ENCODE results near the gene PIGC. TPM values are rescaled to one million over a fixed set of nuclear protein-coding genes. Genes with fewer than 3 reads are reported as not detected.

Gene PIGC
- 100 to 1,000 TPM in 1 of 6 donors, 10 to 100 TPM in 5; 70.8 to 127 (median 94.5) TPM for polyA plus RNA-seq (ENCODE audit: low read depth in 6 of 6)

DNA sequence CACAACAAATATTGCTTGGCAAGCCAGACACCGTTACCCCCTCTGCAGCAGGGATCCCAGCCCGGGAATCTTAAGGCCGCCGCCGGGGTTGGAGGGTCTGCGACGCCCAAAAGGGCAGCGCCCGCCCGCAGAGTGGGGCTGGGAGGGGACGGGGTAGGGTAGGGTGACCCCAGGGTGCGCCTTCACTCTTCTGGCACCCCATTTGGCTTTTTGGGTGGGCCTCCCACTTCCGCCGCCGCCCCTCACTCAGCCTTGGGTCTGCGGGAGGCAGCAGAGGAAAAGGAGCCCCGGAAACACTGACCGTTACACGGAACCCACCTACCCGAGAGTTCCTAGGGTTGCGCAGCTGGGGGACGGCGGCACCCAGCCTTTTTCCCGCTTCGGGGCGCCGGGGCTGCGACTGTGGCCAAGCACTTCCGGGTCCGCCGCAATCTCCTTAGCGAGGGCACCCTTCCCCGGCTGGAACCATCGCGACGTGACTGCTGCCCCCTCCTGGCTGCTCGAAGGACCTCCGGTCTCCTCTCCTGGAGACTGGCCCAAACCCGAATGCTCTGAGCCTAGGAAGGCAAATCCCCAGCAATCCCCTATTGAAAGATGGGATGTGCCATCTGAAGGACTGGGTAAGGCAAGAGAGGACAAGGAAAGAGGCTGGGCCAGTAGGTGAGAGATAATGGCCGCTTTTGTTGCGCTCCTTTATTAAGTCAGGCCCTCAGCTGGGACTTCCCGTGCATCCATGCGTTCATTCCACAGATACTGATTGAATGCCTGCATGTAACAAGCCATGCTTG is at the start of gene PIGC:
Gene PIGC, minus strand, starts transcription at position 404 of the 788 bp plus-strand sequence. CDS start 1,447 bp downstream, outside the sequence.
- DNase-seq (peak; percentile 84), ATAC-seq (ENCODE audit: low read depth in 2 of 2) (peak; percentile 97)
- Mint-ChIP-seq H3K4me1 (peaks cover 28 to 37% (median 34%) of the 10 kb centered on the region in 3 donors), H3K9me3 (no peaks in the 10 kb centered on the region), H3K4me3 (peak within 1 kb of the TSS; percentile 91 to 98 (median 94)), H3K36me3 (peaks cover 0 to 7% of the 10 kb centered on the region in 2 donors), H3K27me3 (no peaks in the 10 kb centered on the region), H3K27ac (peak within 1 kb of the TSS; percentile 59 to 95 (median 88))

DNA sequence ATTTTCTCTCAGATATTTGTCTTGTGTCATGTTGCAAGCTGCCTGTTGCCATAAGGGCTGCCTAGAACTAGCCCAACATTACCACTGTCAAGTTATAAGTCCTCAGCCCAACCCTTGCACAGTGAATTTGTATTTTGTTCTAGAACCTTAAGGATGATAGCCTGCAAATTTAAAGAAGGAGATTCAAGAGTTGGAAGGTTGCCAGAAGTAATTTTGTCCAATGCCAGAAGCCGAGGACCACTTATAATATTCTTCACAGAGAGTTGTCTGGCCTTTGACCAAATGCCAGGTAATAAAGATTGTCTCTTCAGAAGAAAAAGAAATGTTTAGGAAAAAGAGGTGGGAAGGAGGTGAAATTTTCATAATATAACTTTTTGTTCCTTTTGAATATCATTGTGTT is 48.6 kb upstream of the PIGC start:
- Mint-ChIP-seq H3K9me3 (no peaks in the 10 kb centered on the region), H3K27me3 (peaks cover 6 to 35% (median 34%) of the 10 kb centered on the region in 3 donors), H3K4me1 (no peaks in the 10 kb centered on the region), H3K36me3 (no peaks in the 10 kb centered on the region), H3K27ac (no peak overlapping the region), H3K4me3 (no peak overlapping the region)
- ATAC-seq (ENCODE audit: low read depth in 2 of 2): no peak
- no peak for DNase-seq

DNA sequence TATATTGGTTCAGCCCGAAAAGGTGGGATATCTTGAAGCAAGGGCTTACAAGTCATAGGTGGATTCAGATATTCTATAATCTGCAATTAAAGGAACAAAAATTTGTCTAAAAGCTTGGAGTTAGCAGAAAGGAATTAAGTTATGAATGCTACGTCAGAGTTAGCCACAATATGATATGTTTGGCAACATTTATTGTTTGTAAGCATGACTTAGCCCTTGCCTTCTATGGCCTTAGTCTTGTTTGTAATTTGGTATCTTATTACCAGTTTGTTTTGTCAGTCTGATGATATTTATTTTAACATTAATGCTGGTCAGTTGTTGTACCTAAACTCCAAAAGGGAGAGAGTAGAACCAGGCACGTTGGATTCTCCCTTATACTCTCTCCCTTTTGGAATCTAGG is 46.0 kb upstream of the PIGC start:
- no peaks in the 10 kb centered on the region for H3K36me3 Mint-ChIP-seq
- H3K27ac Mint-ChIP-seq: no peak overlapping the region
- H3K9me3 Mint-ChIP-seq: peaks cover 0 to 4% (median 0%) of the 10 kb centered on the region in 7 donors
- peaks cover 14 to 52% (median 38%) of the 10 kb centered on the region in 3 donors for H3K27me3 Mint-ChIP-seq
- ATAC-seq (ENCODE audit: low read depth in 2 of 2) (no peak), DNase-seq (no peak)
- no peak overlapping the region for H3K4me3 Mint-ChIP-seq
- peaks cover 0 to 5% (median 0%) of the 10 kb centered on the region in 3 donors for H3K4me1 Mint-ChIP-seq

DNA sequence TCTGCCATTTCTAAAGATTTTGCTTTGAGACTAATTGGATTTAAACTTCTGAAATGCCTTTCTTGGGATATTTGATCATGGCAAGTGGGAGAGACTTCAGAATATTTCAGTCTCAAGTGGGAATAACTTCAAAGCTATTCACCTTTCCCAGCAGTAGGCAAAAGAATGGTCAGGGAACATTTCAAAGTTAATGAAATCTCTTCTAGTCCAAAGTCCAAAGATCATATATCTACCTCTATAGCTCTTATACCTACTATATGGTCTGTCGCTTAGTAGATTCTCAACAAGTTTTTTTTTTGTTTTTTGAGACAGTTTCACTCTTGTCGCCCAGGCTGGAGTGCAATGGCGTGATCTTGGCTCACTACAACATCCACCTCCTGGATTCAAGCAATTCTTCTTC is 44.5 kb upstream of the PIGC start:
- Mint-ChIP-seq H3K27ac (no peak overlapping the region), H3K36me3 (no peaks in the 10 kb centered on the region), H3K9me3 (peaks cover 0 to 4% (median 0%) of the 10 kb centered on the region in 7 donors), H3K27me3 (peaks cover 14 to 50% (median 42%) of the 10 kb centered on the region in 3 donors), H3K4me1 (peaks cover 0 to 6% (median 4%) of the 10 kb centered on the region in 3 donors), H3K4me3 (no peak overlapping the region)
- ATAC-seq (ENCODE audit: low read depth in 2 of 2) (no peak), DNase-seq (no peak)

DNA sequence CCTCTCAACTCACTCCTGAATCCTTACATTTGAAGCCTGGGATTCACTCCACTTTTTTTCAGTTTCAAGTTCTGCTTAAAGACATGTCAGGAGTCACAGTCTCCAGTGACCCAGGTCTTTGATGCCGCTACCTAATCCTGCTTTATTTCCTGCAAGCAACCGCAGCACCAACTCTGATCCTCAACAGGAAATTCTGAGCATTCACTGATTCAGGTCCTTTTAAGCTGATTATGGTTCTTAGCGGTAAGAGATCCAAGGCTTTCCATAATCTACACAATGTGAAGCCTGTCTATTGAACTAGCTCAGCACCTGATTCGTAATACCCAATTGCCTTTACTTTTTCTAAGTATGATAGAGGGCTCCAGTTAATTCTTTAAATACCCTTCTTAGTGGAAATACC is 43.7 kb upstream of the PIGC start:
- no peak for ATAC-seq (ENCODE audit: low read depth in 2 of 2)

DNA sequence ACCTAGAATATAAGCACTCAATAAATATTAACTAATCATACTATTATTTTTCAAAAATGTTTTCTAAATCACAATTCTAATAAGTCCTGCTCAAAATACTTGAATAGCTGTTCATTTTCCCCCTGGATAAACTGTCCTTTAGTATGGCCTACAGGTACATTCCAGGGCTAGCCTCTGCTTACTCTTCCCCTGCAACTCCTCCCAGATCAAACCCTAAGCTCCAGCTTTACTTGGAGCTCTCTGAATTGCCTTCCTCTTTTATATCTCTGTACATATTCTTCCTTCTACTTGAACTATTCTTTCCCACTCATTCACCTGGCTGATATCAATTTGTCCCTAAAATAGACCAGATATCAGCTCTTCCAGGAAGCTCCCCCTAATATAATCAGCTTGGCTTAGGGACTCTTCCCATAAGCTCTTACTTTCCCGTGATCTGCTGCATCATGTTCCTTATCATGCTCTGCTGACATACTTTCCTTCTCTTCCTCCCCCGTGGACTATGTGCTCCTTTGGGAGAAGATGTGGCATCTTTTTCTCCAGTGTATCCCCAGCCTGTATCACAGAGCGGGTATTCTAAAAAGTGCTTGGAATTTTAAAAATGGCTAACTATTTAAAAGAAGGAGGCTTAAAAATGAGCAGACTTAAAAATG is 43.1 kb upstream of the PIGC start:
- H3K9me3 Mint-ChIP-seq: peaks cover 0 to 4% (median 0%) of the 10 kb centered on the region in 7 donors

More for the DNA sequence above, 43.7 kb upstream of the PIGC start:
- H3K27me3 Mint-ChIP-seq: peaks cover 14 to 50% (median 42%) of the 10 kb centered on the region in 3 donors
- no peaks in the 10 kb centered on the region for H3K36me3 Mint-ChIP-seq
- no peak overlapping the region for H3K4me3 Mint-ChIP-seq
- no peak for DNase-seq
- no peak overlapping the region for H3K27ac Mint-ChIP-seq
- H3K9me3 Mint-ChIP-seq: peaks cover 0 to 4% (median 0%) of the 10 kb centered on the region in 7 donors
- peaks cover 0 to 6% (median 4%) of the 10 kb centered on the region in 3 donors for H3K4me1 Mint-ChIP-seq

DNA sequence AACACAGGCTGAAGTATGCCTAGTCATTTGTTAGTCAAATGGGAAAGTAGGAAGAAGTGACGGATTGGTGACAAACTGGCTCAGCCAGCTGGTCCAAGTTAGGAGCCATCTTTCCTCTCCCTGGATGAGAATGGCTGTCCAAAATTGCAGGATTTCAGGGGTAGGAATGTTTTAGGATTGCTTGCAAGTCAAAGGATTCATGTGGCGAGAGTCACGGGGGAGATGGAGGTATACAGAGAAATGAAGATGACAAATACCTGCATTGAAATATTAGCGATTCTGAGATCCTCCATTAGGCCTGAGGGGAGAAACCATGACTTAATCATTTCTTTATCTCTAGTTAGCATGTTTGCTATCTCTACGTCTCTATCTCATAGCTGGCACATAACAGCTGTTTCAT is 41.8 kb upstream of the PIGC start:
- H3K9me3 Mint-ChIP-seq: peaks cover 0 to 4% (median 0%) of the 10 kb centered on the region in 7 donors
- H3K4me1 Mint-ChIP-seq: peaks cover 0 to 6% (median 4%) of the 10 kb centered on the region in 3 donors
- DNase-seq (no peak), ATAC-seq (ENCODE audit: low read depth in 2 of 2) (no peak)
- no peaks in the 10 kb centered on the region for H3K36me3 Mint-ChIP-seq
- H3K27ac Mint-ChIP-seq: no peak overlapping the region
- peaks cover 10 to 30% (median 28%) of the 10 kb centered on the region in 3 donors for H3K27me3 Mint-ChIP-seq
- no peak overlapping the region for H3K4me3 Mint-ChIP-seq

More for the DNA sequence above, 43.1 kb upstream of the PIGC start:
- no peak overlapping the region for H3K4me3 Mint-ChIP-seq
- no peak for DNase-seq
- peaks cover 0 to 6% (median 4%) of the 10 kb centered on the region in 3 donors for H3K4me1 Mint-ChIP-seq
- H3K36me3 Mint-ChIP-seq: no peaks in the 10 kb centered on the region
- no peak overlapping the region for H3K27ac Mint-ChIP-seq
- peaks cover 14 to 43% (median 37%) of the 10 kb centered on the region in 3 donors for H3K27me3 Mint-ChIP-seq
- ATAC-seq (ENCODE audit: low read depth in 2 of 2): no peak

DNA sequence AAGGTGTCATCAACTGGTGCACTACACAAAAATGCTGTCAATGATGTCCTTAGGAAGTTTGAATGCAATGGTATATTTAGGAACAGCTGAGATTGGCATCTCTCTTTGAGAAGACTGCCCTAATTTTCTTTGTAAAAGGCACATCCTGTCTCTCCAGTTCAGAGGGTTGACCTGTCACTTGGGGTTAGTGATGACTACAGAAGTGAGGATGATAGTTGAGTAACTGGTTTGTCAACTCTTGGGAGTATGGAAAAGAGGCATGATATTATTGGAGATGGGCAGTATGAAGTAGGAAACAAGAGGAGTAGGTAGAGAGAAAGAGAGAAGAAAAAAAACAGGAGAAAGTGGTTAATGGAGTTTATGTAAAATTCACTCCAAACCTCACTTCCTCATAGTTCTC is 40.4 kb upstream of the PIGC start:
- H3K4me3 Mint-ChIP-seq: no peak overlapping the region
- DNase-seq (no peak), ATAC-seq (ENCODE audit: low read depth in 2 of 2) (no peak)
- no peak overlapping the region for H3K27ac Mint-ChIP-seq
- peaks cover 0 to 4% (median 0%) of the 10 kb centered on the region in 7 donors for H3K9me3 Mint-ChIP-seq
- H3K27me3 Mint-ChIP-seq: peaks cover 8 to 35% (median 22%) of the 10 kb centered on the region in 3 donors
- H3K36me3 Mint-ChIP-seq: no peaks in the 10 kb centered on the region
- peaks cover 0 to 6% (median 4%) of the 10 kb centered on the region in 3 donors for H3K4me1 Mint-ChIP-seq

DNA sequence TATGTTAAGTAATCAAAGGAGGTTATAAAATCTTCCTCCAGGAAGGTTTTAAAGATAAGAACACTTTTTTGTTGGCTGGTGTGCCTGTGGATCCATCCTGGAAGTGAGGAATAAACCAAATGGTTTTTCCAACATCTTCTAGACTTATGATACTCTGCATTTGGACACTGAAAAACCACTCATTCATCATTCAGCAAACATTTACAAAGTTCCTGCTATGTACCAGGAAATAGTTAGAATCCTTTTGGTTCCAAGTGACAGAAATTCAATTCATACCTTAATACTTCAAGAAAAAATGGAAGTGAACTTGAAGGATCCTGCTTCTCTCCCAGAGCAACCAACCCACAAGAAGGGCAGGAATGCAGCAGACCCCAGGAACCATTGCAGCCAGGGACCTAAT is 39.6 kb upstream of the PIGC start:
- Mint-ChIP-seq H3K4me1 (peaks cover 0 to 6% (median 4%) of the 10 kb centered on the region in 3 donors), H3K9me3 (peaks cover 0 to 4% (median 0%) of the 10 kb centered on the region in 7 donors), H3K4me3 (no peak overlapping the region), H3K27ac (no peak overlapping the region), H3K36me3 (no peaks in the 10 kb centered on the region), H3K27me3 (peaks cover 8 to 35% (median 20%) of the 10 kb centered on the region in 3 donors)
- ATAC-seq (ENCODE audit: low read depth in 2 of 2): no peak
- DNase-seq: no peak

DNA sequence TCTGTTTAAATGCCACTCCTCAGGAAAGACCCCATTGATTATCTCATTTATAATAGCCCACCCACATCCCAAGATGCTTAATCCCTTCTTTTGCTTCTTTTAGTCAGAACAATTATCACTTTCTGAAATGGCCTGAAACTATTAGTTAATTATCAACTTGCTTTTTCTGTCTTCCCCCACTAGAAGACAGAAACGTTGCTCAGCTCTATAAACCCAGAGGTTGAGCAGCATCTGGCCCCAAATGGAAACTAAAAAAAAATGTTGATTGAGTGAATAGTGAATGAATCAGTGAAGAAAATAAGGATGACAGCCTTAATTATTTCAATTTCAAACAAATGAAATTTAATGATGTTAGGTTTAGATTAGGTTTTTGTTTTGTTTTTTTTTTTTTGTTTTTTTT is 38.2 kb upstream of the PIGC start:
- Mint-ChIP-seq H3K27me3 (peaks cover 8 to 27% (median 14%) of the 10 kb centered on the region in 3 donors), H3K9me3 (peaks cover 0 to 4% (median 0%) of the 10 kb centered on the region in 7 donors), H3K4me3 (no peak overlapping the region), H3K27ac (no peak overlapping the region), H3K36me3 (no peaks in the 10 kb centered on the region), H3K4me1 (peaks cover 0 to 6% (median 4%) of the 10 kb centered on the region in 3 donors)
- no peak for ATAC-seq (ENCODE audit: low read depth in 2 of 2)
- DNase-seq: no peak

DNA sequence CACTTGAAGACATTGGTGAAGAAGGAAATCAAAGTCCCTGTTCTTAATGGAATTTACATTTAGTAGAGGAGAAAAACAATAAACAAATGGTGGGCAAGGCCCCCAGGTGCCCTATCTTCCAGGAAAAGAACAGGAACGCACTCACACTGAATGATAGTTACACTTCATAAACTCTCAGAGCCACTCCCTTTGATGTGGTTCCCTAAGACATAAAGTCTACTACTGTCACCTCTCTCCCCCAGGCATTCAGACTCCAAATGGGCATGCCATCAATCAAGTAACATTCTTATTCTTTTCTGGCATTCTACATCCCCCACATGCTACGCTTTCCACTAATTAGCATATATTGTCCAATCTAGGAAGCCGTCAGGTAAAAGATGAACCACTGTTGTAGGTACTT is 36.6 kb upstream of the PIGC start:
- peaks cover 5 to 18% (median 9%) of the 10 kb centered on the region in 3 donors for H3K27me3 Mint-ChIP-seq
- peaks cover 0 to 4% (median 0%) of the 10 kb centered on the region in 7 donors for H3K9me3 Mint-ChIP-seq
- ATAC-seq (ENCODE audit: low read depth in 2 of 2) (no peak), DNase-seq (no peak)
- no peak overlapping the region for H3K4me3 Mint-ChIP-seq
- no peak overlapping the region for H3K27ac Mint-ChIP-seq
- peaks cover 0 to 6% (median 4%) of the 10 kb centered on the region in 3 donors for H3K4me1 Mint-ChIP-seq
- H3K36me3 Mint-ChIP-seq: no peaks in the 10 kb centered on the region

DNA sequence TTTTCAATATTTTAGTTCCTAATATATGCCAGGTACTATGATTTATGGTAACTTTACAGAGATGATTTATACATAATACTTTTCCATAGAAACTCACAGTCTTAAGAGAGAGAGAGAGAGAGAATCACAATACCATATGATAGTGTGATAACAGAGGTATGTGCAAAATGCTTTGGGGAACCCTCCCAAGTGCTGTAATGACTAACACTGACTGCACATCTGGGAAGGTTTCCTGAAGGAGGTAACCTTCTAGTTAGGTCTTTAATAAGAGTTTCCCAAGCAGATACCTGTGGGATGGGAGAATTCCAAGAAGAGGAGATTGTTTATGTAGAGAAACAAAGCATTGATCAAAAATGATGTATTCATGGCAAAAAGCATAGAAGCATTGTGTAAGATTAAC is 34.6 kb upstream of the PIGC start:
- peaks cover 0 to 15% (median 4%) of the 10 kb centered on the region in 3 donors for H3K27me3 Mint-ChIP-seq
- H3K9me3 Mint-ChIP-seq: no peaks in the 10 kb centered on the region
- H3K27ac Mint-ChIP-seq: no peak overlapping the region
- ATAC-seq (ENCODE audit: low read depth in 2 of 2) (no peak), DNase-seq (no peak)
- H3K4me3 Mint-ChIP-seq: no peak overlapping the region
- H3K36me3 Mint-ChIP-seq: no peaks in the 10 kb centered on the region
- no peaks in the 10 kb centered on the region for H3K4me1 Mint-ChIP-seq

DNA sequence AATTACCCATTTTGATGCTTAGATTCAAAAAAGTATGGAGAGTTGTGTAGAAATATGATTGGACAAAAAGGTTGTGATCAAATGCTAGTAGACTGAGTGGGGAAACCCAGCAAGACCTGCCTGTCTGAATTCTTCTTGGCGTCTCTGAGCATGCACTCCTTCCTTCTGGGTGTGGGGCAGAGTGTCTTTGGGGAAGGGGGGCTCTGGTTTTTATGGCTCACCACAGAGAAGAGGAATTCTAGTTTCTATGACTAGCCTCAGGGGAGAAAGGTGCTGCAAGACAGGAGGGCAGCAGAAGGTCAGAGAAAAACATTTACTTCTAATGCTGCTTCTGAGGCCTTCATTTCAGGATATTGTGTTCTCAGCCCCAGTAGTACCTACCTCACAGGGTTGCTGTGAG is 33.9 kb upstream of the PIGC start:
- no peak overlapping the region for H3K4me3 Mint-ChIP-seq

More for the DNA sequence above, 33.9 kb upstream of the PIGC start:
- H3K9me3 Mint-ChIP-seq: no peaks in the 10 kb centered on the region
- H3K27ac Mint-ChIP-seq: no peak overlapping the region
- ATAC-seq (ENCODE audit: low read depth in 2 of 2) (no peak), DNase-seq (no peak)
- H3K36me3 Mint-ChIP-seq: no peaks in the 10 kb centered on the region
- peaks cover 0 to under 1% (median 0%) of the 10 kb centered on the region in 3 donors for H3K4me1 Mint-ChIP-seq
- peaks cover 0 to 14% (median 4%) of the 10 kb centered on the region in 3 donors for H3K27me3 Mint-ChIP-seq
